ENCODE measurements around the gene GDI1. TPM values are rescaled to one million over a fixed set of nuclear protein-coding genes. Genes with fewer than 3 reads are reported as not detected.

The GDI1 gene
- total RNA-seq, 1 donor from 2014 or later = 108 TPM

DNA sequence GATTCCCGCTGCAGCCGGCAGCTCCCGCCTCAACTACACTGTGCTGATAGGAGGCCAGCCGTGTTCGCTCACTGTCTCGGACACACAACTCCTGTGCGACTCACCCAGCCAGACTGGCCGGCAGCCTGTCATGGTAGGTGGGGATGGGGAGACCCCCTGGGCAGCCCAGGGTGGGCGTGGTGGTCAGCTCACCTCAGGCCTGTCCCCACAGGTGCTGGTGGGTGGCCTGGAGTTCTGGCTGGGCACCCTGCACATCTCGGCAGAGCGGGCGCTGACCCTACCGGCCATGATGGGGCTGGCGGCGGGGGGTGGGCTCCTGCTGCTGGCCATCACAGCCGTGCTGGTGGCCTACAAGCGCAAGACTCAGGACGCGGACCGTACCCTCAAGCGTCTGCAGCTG is 30.6 kb downstream of the GDI1 start:
- TF ChIP-seq, protein P1, sequence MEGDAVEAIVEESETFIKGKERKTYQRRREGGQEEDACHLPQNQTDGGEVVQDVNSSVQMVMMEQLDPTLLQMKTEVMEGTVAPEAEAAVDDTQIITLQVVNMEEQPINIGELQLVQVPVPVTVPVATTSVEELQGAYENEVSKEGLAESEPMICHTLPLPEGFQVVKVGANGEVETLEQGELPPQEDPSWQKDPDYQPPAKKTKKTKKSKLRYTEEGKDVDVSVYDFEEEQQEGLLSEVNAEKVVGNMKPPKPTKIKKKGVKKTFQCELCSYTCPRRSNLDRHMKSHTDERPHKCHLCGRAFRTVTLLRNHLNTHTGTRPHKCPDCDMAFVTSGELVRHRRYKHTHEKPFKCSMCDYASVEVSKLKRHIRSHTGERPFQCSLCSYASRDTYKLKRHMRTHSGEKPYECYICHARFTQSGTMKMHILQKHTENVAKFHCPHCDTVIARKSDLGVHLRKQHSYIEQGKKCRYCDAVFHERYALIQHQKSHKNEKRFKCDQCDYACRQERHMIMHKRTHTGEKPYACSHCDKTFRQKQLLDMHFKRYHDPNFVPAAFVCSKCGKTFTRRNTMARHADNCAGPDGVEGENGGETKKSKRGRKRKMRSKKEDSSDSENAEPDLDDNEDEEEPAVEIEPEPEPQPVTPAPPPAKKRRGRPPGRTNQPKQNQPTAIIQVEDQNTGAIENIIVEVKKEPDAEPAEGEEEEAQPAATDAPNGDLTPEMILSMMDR (IDR thresholded peaks at IDR 0.05) = no peak
- Histone ChIP-seq H3K9me3 (no peaks in the 10 kb centered on the region), H3K27ac (no peak overlapping the region), H3K27me3 (no peaks in the 10 kb centered on the region), H3K4me3 (no peak overlapping the region), H3K4me1 (no peaks in the 10 kb centered on the region), H3K36me3 (peaks cover 5% of the 10 kb centered on the region)
- intact Hi-C loops (cut with DNase I) = no loop called here
- DNase-seq (no peak), ATAC-seq (no peak)

DNA sequence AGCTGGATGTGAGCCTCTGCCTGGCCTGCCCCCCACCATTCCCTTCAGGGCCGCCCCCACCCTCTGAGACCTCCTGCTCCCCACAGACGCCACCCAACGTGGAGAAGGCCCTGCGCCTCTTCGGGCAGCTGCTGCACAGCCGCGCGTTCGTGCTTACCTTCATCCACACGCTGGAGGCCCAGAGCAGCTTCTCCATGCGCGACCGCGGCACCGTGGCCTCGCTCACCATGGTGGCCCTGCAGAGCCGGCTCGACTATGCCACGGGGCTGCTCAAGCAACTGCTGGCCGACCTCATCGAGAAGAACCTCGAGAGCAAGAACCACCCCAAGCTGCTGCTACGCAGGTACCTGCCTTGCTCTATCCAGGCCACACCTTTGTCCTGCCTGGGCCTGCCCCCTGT is 31.3 kb downstream of the GDI1 start:
- intact Hi-C loops (cut with DNase I) = no loop called here
- TF ChIP-seq, protein P1 (IDR thresholded peaks at IDR 0.05) = no peak
- H3K36me3 ChIP-seq = peaks cover 5% of the 10 kb centered on the region

DNA sequence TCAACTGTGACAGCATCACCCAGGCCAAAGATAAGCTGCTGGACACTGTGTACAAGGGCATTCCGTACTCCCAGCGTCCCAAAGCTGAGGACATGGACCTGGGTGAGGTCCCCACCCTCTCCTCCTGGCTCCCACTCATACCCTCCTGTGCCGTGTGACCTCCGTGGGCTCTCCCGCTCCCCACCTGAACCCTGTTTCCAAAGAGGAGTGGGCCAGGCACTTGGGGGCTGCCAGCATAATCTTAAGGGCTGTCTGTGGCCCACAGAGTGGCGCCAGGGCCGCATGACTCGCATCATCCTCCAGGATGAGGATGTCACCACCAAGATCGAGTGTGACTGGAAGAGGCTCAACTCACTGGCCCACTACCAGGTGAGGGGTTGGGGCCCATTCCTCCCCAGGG is 32.2 kb downstream of the GDI1 start:
- TF ChIP-seq, protein P1 (IDR thresholded peaks at IDR 0.05) = no peak
- H3K9me3 ChIP-seq = no peaks in the 10 kb centered on the region
- H3K27me3 ChIP-seq = no peaks in the 10 kb centered on the region
- intact Hi-C loops (cut with DNase I) = no loop called here
- peaks cover 5% of the 10 kb centered on the region for H3K36me3 ChIP-seq
- no peak overlapping the region for H3K4me3 ChIP-seq
- H3K27ac ChIP-seq = no peak overlapping the region
- ATAC-seq (no peak), DNase-seq (no peak)
- H3K4me1 ChIP-seq = no peaks in the 10 kb centered on the region

More for the DNA sequence above, 31.3 kb downstream of the GDI1 start:
- no peak for DNase-seq
- H3K4me1 ChIP-seq = no peaks in the 10 kb centered on the region
- H3K27ac ChIP-seq = no peak overlapping the region
- no peaks in the 10 kb centered on the region for H3K9me3 ChIP-seq
- ATAC-seq = no peak
- no peak overlapping the region for H3K4me3 ChIP-seq
- H3K27me3 ChIP-seq = no peaks in the 10 kb centered on the region

DNA sequence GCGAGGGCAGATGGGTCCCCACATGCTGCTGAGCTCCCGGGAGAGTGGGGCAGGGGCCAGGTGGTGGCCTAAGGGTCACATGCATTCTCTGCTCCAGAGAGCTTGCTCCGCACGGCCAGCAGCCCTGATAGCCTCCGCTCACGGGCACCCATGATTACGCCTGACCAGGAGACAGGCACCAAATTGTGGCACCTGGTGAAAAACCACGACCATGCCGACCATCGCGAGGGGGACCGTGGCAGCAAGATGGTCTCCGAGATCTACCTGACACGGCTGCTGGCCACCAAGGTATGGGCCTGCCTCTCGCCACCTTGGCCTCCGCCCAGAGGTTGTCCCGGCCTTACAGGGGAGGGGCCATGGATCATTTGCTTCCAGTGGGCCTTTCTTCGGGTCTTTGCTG is 32.9 kb downstream of the GDI1 start:
- H3K27me3 ChIP-seq = no peaks in the 10 kb centered on the region
- DNase-seq = no peak
- H3K4me1 ChIP-seq = no peaks in the 10 kb centered on the region
- TF ChIP-seq, protein P1 (IDR thresholded peaks at IDR 0.05) = no peak
- H3K4me3 ChIP-seq = no peak overlapping the region
- no peaks in the 10 kb centered on the region for H3K9me3 ChIP-seq
- ATAC-seq = no peak
- no peak overlapping the region for H3K27ac ChIP-seq
- H3K36me3 ChIP-seq = peaks cover 5% of the 10 kb centered on the region
- intact Hi-C loops (cut with DNase I) = no loop called here

DNA sequence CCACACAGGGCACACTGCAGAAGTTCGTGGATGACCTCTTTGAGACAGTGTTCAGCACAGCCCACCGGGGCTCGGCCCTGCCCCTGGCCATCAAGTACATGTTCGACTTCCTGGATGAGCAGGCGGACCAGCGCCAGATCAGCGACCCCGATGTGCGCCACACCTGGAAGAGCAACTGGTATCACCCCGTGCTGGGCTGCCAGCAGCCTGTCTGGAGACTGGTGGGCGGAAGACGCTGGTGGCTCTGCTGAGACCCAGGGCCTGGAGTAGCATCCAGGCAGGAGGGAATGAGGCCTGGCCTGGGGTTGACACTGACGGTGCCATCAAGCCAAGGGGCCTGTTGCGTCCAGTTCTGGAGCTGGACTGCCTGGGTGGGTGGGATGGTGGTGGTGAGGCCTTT is 33.5 kb downstream of the GDI1 start:
- Histone ChIP-seq H3K4me1 (no peaks in the 10 kb centered on the region), H3K36me3 (peaks cover 5% of the 10 kb centered on the region), H3K27me3 (no peaks in the 10 kb centered on the region), H3K27ac (no peak overlapping the region), H3K4me3 (no peak overlapping the region), H3K9me3 (no peaks in the 10 kb centered on the region)
- intact Hi-C loops (cut with DNase I) = no loop called here
- no peak for ATAC-seq
- TF ChIP-seq, protein P1 (IDR thresholded peaks at IDR 0.05) = no peak
- no peak for DNase-seq

DNA sequence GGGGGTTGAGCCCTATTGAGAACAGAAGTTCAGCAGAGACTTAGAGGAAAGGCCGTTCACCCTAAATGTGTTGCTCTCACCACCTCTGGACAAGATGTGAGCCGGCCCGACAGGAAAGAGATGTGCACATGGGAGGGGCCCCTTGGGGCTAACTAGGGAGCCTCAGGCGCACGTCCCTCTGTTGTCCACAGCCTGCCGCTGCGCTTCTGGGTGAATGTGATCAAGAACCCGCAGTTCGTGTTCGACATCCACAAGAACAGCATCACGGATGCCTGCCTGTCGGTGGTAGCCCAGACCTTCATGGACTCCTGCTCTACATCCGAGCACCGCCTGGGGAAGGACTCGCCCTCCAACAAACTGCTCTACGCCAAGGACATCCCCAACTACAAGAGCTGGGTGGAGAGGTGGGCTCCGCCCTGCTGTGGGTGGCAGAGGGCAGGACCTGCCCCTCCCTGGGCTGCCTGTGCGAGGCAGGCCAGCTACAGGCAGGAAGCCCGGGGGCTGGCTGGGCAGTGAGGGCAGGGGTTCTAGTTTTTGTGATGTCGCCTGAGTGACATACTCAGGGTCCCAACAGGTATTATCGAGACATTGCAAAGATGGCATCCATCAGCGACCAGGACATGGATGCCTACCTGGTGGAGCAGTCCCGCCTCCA is 34.1 kb downstream of the GDI1 start:
- no peaks in the 10 kb centered on the region for H3K4me1 ChIP-seq
- H3K9me3 ChIP-seq = no peaks in the 10 kb centered on the region
- DNase-seq = no peak
- TF ChIP-seq, protein P1 (IDR thresholded peaks at IDR 0.05) = no peak
- peaks cover 5% of the 10 kb centered on the region for H3K36me3 ChIP-seq
- no peaks in the 10 kb centered on the region for H3K27me3 ChIP-seq
- no peak overlapping the region for H3K27ac ChIP-seq
- no peak overlapping the region for H3K4me3 ChIP-seq
- ATAC-seq = no peak
- intact Hi-C loops (cut with DNase I) = no loop called here
